ENCODE measurements around the gene ARHGAP8.
"Not testable (repeated sequence)": the region's sequence is repeated elsewhere in the genome, so short reads cannot be mapped to it uniquely, and the experiment has no call there.

Gene ARHGAP8

DNA sequence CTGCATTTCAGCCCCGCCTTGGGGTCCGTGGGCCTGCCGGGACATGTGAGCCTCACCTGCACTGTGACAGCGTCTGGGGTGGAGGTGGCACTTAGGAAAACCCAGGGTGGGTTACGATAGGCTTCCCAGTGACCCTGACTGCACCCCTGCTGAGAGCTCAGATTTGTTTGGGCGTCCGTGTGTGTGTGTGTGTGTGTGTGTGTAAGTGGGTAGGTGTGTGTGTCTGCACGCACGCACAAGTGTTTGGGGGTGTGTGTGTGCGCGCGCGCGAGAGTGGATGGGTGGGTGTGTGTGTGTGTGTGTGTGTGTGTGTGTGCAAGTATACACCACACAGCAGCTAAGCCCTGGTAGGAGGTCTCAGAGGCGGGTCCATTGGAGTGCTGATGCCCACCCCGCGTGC, 12.1 kb upstream of the ARHGAP8 start:
- no peak overlapping the region for H3K4me3 ChIP-seq (ENCODE audit: low read length)
- no peak for DNase-seq (ENCODE audit: low read depth)
- TF ChIP-seq CTCF (conservative IDR thresholded peaks at IDR 0.05; ENCODE audit: low read depth, low read length) = no peak

DNA sequence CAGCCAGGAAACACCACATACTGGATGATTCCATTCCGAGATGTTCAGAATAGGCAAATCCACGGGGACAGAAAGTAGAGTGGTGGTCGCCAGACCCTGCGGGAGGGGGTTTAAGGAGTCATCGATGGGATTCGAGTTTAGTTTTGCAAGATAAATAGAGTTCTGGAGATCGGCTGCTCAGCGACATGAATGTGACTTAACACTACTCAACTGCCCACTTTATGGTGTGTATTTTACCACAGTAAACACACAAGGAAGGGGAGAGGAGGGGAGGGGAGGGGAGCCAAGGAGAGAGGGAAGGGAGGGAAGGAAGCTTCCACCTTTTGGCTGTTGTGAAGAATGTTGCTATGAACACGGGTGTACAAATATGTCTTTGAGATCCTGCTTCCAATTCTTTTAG, 10.4 kb upstream of the ARHGAP8 start:
- H3K4me3 ChIP-seq (ENCODE audit: low read length) = no peak overlapping the region
- TF ChIP-seq CTCF (conservative IDR thresholded peaks at IDR 0.05; ENCODE audit: low read depth, low read length) = no peak
- DNase-seq (ENCODE audit: low read depth) = no peak

DNA sequence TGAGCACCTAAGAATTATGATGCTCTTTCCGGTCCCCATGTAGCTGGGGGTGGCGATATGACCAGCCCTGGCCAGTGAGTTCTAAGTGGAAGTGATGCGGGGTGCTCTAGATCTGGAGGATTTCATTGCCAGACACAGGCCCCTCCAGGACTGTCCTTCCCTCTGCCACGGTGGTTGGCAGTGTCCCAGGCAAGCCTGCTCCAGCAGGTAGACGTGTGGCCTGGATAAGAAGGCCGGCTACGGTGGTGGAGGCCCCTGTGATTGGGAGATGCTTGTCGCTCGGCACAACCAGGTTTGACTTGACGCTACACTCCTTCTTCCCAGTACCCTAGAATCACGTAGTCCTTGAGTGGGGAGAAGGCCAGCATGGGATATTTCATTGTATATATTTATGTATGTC, 9.1 kb upstream of the ARHGAP8 start:
- no peak for TF ChIP-seq CTCF (conservative IDR thresholded peaks at IDR 0.05; ENCODE audit: low read depth, low read length)
- H3K4me3 ChIP-seq (ENCODE audit: low read length) = no peak overlapping the region
- DNase-seq (ENCODE audit: low read depth) = no peak

DNA sequence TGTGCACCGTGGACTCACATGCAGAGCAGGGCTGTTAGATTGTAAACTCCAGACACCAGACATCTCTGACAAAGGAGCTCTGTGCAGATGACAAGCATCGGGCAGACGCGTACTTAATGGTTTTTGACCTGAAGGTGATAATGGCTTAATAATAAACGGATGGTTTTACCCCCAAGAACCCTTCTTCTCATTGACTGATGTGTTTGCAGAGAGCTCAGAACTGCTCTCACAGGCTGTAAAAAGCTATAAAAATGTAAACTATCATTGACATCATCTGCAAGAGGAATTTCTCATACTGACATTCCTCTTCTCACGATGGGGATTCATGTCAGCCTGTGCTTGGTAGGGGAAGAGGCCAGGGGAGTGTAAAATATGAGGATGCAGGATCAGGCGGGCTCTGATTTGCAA, 8.6 kb upstream of the ARHGAP8 start:
- no peak for DNase-seq (ENCODE audit: low read depth)
- TF ChIP-seq CTCF (conservative IDR thresholded peaks at IDR 0.05; ENCODE audit: low read depth, low read length) = no peak
- H3K4me3 ChIP-seq (ENCODE audit: low read length) = no peak overlapping the region

DNA sequence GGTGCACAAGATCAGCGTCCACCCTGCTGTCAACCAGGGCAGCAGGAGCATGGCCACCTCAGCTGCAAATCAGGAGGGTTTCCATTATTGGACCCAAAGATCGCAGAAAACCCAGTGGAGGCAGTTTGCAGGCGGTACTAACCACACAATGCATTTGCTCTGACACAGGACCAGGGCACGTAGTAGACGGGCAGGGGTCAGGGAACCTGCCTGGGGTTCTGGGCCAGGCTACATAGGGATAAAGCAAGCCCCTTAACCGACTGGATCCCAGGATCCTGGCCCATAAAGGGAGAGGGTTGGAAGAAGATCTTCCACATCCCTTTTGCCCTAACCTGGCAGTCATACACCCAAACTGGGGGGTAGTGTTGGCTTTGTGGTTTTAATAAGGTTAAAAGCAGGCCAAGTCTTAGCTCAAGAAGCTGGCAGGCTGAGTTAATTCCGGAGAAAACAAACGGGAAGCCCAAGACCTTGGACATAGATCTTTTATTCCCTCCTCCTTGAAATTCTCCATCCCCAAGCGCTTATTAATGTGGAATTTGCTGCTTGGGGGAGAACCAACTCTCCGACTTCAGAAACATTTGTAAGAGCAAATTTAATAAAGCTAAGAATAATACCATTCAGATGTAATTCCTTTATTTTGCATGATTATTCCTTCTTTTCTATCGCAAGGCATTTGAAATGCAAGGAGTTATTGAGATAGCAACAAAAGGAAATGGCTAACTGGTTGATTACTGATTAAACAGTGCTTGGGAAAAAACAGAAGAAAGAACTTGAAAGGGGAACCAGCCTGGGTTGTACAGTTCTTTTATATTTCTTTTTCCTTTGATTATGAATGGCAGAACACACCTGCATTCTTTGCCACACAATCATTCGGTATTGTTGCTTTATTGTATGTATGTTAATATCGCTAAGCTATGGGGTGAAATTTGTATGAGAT, 6.3 kb upstream of the ARHGAP8 start:
- H3K4me3 ChIP-seq (ENCODE audit: low read length) = no peak overlapping the region
- no peak for DNase-seq (ENCODE audit: low read depth)
- TF ChIP-seq CTCF (conservative IDR thresholded peaks at IDR 0.05; ENCODE audit: low read depth, low read length) = no peak

GRCh38 chr22:44747784-44748127, 4.6 kb upstream of the ARHGAP8 start:
- not testable (repeated sequence) for H3K4me3 ChIP-seq (ENCODE audit: low read length); DNase-seq (ENCODE audit: low read depth)

DNA sequence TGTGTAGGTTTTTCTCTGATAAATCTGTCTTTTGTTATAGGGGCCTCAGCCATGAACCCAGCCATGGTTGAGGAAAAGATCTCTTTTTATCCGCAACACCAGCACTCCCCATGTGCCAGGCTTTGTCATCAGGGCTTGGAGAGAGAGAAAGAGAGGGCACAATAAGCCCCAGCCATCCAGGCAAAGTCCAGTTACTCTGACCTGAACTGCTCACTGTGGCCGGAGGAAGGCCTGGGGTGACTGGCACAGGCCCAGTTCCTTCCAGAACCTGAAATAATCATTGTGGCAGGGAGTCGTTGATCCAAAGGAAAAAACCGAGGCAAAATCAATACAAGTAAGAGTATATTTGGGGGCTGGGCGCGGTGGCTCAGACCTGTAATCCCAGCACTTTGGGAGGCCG, 3.9 kb upstream of the ARHGAP8 start:
- no peak overlapping the region for H3K4me3 ChIP-seq (ENCODE audit: low read length)
- DNase-seq (ENCODE audit: low read depth) = no peak
- TF ChIP-seq CTCF (conservative IDR thresholded peaks at IDR 0.05; ENCODE audit: low read depth, low read length) = no peak
